GM23248 (cell line): ENCODE results near the gene CFAP100. TPM values are rescaled to one million over a fixed set of nuclear protein-coding genes. Genes with fewer than 3 reads are reported as not detected.

Source experiments
- DNase-seq: peaks from one replicate; pipeline ENCODE4 v3.0.0-alpha.2; 2015
- H2AFZ ChIP-seq: fragments of 200-600 bp; sonication (generic); 2 replicates; pipeline ENCODE4 v1.6.1; 2016; ENCODE audit warnings: antibody characterized with exemption
- H3F3A ChIP-seq: fragments of 200-600 bp; sonication (generic); 2 replicates; pipeline ENCODE4 v1.6.1; 2016; ENCODE audit warnings: mild to moderate bottlenecking, antibody characterized with exemption, mixed run types; ENCODE audit not compliant: insufficient read depth
- H3K27ac ChIP-seq: fragments of 200-600 bp; sonication (generic); 2 replicates; pipeline ENCODE4 v1.5.1; 2016; ENCODE audit warnings: mild to moderate bottlenecking
- H3K27me3 ChIP-seq: fragments of 200-600 bp; sonication (generic); replicated peaks from 2 replicates; pipeline ENCODE4 v1.6.1; 2016; ENCODE audit warnings: mild to moderate bottlenecking; ENCODE audit not compliant: insufficient read depth
- H3K36me3 ChIP-seq: fragments of 200-600 bp; sonication (generic); 2 replicates; pipeline ENCODE4 v1.6.1; 2016; ENCODE audit warnings: low read depth, mild to moderate bottlenecking
- H3K4me1 ChIP-seq: fragments of 200-600 bp; sonication (generic); 2 replicates; pipeline ENCODE4 v1.6.1; 2016; ENCODE audit warnings: mild to moderate bottlenecking; ENCODE audit not compliant: insufficient read depth
- H3K4me2 ChIP-seq: fragments of 200-600 bp; sonication (generic); one replicate; pipeline ENCODE4 v1.6.1; 2016; ENCODE audit warnings: mild to moderate bottlenecking; ENCODE audit not compliant: unreplicated experiment
- H3K4me3 ChIP-seq: fragments of 200-600 bp; sonication (generic); 2 replicates; pipeline ENCODE4 v1.5.1; 2016; ENCODE audit warnings: mild to moderate bottlenecking
- H3K79me2 ChIP-seq: fragments of 200-600 bp; sonication (generic); 2 replicates; pipeline ENCODE4 v1.6.1; 2016; ENCODE audit warnings: mild to moderate bottlenecking; ENCODE audit not compliant: insufficient read depth
- H3K9ac ChIP-seq: fragments of 200-600 bp; sonication (generic); 2 replicates; pipeline ENCODE4 v1.6.1; 2016; ENCODE audit warnings: mild to moderate bottlenecking
- H3K9me2 ChIP-seq: fragments of 200-600 bp; sonication (generic); 2 replicates; pipeline ENCODE4 v1.6.1; 2016; ENCODE audit warnings: mixed run types, mild to moderate bottlenecking, moderate library complexity; ENCODE audit not compliant: insufficient read depth
- H3K9me3 ChIP-seq: fragments of 200-600 bp; sonication (generic); one replicate; pipeline ENCODE4 v1.6.1; 2017; ENCODE audit warnings: low read depth
- H4K20me1 ChIP-seq: fragments of 200-600 bp; sonication (generic); 2 replicates; pipeline ENCODE4 v1.6.0; 2016; ENCODE audit not compliant: insufficient read depth
- EZH2 ChIP-seq: fragments of 200-600 bp; sonication (generic); IDR thresholded peaks from 2 replicates; pipeline ENCODE4 v1.6.1; 2018; ENCODE audit warnings: antibody characterized with exemption, mild to moderate bottlenecking; ENCODE audit not compliant: insufficient read depth, poor library complexity, severe bottlenecking
- EZH2phosphoT487 ChIP-seq: fragments of 200-600 bp; sonication (generic); IDR thresholded peaks from 2 replicates; pipeline ENCODE4 v1.6.1; 2018; ENCODE audit warnings: antibody characterized with exemption, moderate library complexity, mild to moderate bottlenecking, low read depth; ENCODE audit not compliant: insufficient read depth
- WGBS, 2 experiments: methylation state at CpG; one replicate each; pipeline ENCODE4 v1.1.6; 2015 to 2017; ENCODE audit warnings: low lambda C conversion rate in 2 of 2, low coverage in 1 of 2; ENCODE audit errors: missing lambda C conversion rate in 2 of 2; 5-methylcytosine and 5-hydroxymethylcytosine counted together
- in situ Hi-C: fragments of 300-500 bp; cut with MboI; formaldehyde crosslinking; loops from 2 replicates; pipeline ENCODE4 v1.15.0; 2020
- polyA plus RNA-seq: library from polyadenylated mRNA; unstranded; fragments of >200 nt; fragmentation: Nextera tagmentation; extraction: Ambion mirVana; gene quantifications from 2 replicates; pipeline ENCODE4 v1.2.1, GENCODE V29; 2016
- total RNA-seq: library from RNA; depleted of rRNA; stranded (reverse); fragments of >200 nt; shearing (Covaris generic); gene quantifications from 2 replicates; pipeline ENCODE4 v1.2.3, GENCODE V29; 2014

The CFAP100 gene
- total and polyA plus RNA-seq, 2 experiments from 2014 or later: not detected

GRCh38 chr3:126464093-126464492, 69.4 kb downstream of the CFAP100 start:
- Histone ChIP-seq H3K36me3 (peaks cover 46% of the 10 kb centered on the region), H3K79me2 (peaks cover 51% of the 10 kb centered on the region), H3K27me3 (no peaks in the 10 kb centered on the region), H3K4me3 (no peak overlapping the region), H2AFZ (no peak overlapping the region), H3K27ac (no peak overlapping the region), H3K4me1 (no peaks in the 10 kb centered on the region), H4K20me1 (no peaks in the 10 kb centered on the region; the same call in 1 of the 2 replicates), H3K9ac (no peak overlapping the region), H3F3A (no peaks in the 10 kb centered on the region), H3K4me2 (no peak overlapping the region), H3K9me2 (no peaks in the 10 kb centered on the region), H3K9me3 (no peaks in the 10 kb centered on the region)
- 97 to 98% methylated on average over 4 of the region's 4 CpGs for WGBS, 2 experiments
- TF ChIP-seq EZH2phosphoT487 (no peak), EZH2 (no peak)
- DNase-seq: no peak
- in situ Hi-C loops: no loop called here

GRCh38 chr3:126464494-126464893, 69.8 kb downstream of the CFAP100 start:
- no peak for DNase-seq
- H3K4me2 ChIP-seq: no peak overlapping the region
- H3K27me3 ChIP-seq: no peaks in the 10 kb centered on the region
- H3K9me2 ChIP-seq: no peaks in the 10 kb centered on the region
- peaks cover 43% of the 10 kb centered on the region for H3K36me3 ChIP-seq
- H3K9ac ChIP-seq: no peak overlapping the region
- no peaks in the 10 kb centered on the region; the same call in 1 of the 2 replicates for H4K20me1 ChIP-seq
- no peak overlapping the region for H2AFZ ChIP-seq
- no peak overlapping the region for H3K27ac ChIP-seq
- TF ChIP-seq EZH2phosphoT487 (no peak), EZH2 (no peak)
- H3K4me1 ChIP-seq: no peaks in the 10 kb centered on the region
- in situ Hi-C loops: no loop called here
- no peak overlapping the region for H3K4me3 ChIP-seq
- H3K9me3 ChIP-seq: no peaks in the 10 kb centered on the region
- peaks cover 53% of the 10 kb centered on the region for H3K79me2 ChIP-seq
- no peaks in the 10 kb centered on the region for H3F3A ChIP-seq
- 67 to 69% methylated on average over 4 of the region's 4 CpGs for WGBS, 2 experiments

- in situ Hi-C loops: no loop called here
- Histone ChIP-seq H3K9me2 (no peaks in the 10 kb centered on the region), H3K9me3 (no peaks in the 10 kb centered on the region), H3K27me3 (no peaks in the 10 kb centered on the region), H3K4me1 (no peaks in the 10 kb centered on the region), H3K27ac (no peak overlapping the region), H3K36me3 (peaks cover 43% of the 10 kb centered on the region), H3K4me2 (no peak overlapping the region), H4K20me1 (no peaks in the 10 kb centered on the region; the same call in 1 of the 2 replicates), H3F3A (no peaks in the 10 kb centered on the region), H2AFZ (no peak overlapping the region), H3K9ac (no peak overlapping the region), H3K4me3 (no peak overlapping the region), H3K79me2 (peaks cover 53% of the 10 kb centered on the region)
- TF ChIP-seq EZH2phosphoT487: no peak
- TF ChIP-seq EZH2: no peak
- no peak for DNase-seq
- 82 to 86% methylated on average over 11 of the region's 11 CpGs for WGBS, 2 experiments
Observed at GRCh38 chr3:126464997-126465396, 70.3 kb downstream of the CFAP100 start.

GRCh38 chr3:126465928-126466544, 71.3 kb downstream of the CFAP100 start:
- Histone ChIP-seq H3K4me2 (no peak overlapping the region), H3K4me1 (no peaks in the 10 kb centered on the region), H3K9ac (no peak overlapping the region), H4K20me1 (no peaks in the 10 kb centered on the region; the same call in 1 of the 2 replicates), H3K79me2 (peaks cover 57% of the 10 kb centered on the region), H3K27ac (no peak overlapping the region), H3K4me3 (no peak overlapping the region), H2AFZ (no peak overlapping the region), H3F3A (no peaks in the 10 kb centered on the region), H3K9me2 (no peaks in the 10 kb centered on the region), H3K27me3 (no peaks in the 10 kb centered on the region), H3K9me3 (no peaks in the 10 kb centered on the region), H3K36me3 (peaks cover 50% of the 10 kb centered on the region)
- TF ChIP-seq EZH2 (no peak), EZH2phosphoT487 (no peak)
- DNase-seq: no peak
- in situ Hi-C loops: no loop called here
- WGBS, 2 experiments: 88 to 90% methylated on average over 16 of the region's 16 CpGs
